C4-2B (cell line): ENCODE measurements around the gene SLAMF9.

ENCODE experiments used
- H3K27ac ChIP-seq: fragments of 450-650 bp; 2 replicates; pipeline ENCODE4 v1.5.1; 2017
- ZFX ChIP-seq: fragments of 450-650 bp; IDR thresholded peaks from 2 replicates; pipeline ENCODE4 v1.6.1; 2017
- TF ChIP-seq, protein P1 (sequence below): fragments of 450-650 bp; conservative IDR thresholded peaks from 2 replicates; pipeline ENCODE4 v1.5.1; 2017; ENCODE audit warnings: mild to moderate bottlenecking

The SLAMF9 gene

DNA sequence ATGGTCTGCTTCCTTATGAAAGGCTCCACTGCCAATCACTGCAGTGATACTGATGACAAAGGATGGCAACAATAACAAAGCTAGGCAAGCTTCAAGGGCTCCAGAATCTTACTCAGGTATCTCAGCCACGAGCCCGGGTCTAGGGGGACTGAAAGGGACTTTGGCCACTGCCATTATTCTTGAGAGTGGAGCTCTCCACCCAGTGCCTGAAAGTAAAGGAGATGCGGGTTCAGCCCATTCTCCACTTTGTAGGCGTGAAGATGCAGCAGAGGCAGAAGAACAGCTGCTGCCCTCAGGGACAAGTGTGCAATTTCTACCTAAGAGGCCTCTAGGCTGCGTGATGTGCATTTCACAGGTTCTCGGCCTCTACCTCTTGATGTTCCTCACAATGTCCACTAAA is 31.4 kb upstream of the SLAMF9 start:
- H3K27ac ChIP-seq: no peak overlapping the region
- TF ChIP-seq, protein P1, sequence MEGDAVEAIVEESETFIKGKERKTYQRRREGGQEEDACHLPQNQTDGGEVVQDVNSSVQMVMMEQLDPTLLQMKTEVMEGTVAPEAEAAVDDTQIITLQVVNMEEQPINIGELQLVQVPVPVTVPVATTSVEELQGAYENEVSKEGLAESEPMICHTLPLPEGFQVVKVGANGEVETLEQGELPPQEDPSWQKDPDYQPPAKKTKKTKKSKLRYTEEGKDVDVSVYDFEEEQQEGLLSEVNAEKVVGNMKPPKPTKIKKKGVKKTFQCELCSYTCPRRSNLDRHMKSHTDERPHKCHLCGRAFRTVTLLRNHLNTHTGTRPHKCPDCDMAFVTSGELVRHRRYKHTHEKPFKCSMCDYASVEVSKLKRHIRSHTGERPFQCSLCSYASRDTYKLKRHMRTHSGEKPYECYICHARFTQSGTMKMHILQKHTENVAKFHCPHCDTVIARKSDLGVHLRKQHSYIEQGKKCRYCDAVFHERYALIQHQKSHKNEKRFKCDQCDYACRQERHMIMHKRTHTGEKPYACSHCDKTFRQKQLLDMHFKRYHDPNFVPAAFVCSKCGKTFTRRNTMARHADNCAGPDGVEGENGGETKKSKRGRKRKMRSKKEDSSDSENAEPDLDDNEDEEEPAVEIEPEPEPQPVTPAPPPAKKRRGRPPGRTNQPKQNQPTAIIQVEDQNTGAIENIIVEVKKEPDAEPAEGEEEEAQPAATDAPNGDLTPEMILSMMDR: no peak
- no peak for TF ChIP-seq ZFX

DNA sequence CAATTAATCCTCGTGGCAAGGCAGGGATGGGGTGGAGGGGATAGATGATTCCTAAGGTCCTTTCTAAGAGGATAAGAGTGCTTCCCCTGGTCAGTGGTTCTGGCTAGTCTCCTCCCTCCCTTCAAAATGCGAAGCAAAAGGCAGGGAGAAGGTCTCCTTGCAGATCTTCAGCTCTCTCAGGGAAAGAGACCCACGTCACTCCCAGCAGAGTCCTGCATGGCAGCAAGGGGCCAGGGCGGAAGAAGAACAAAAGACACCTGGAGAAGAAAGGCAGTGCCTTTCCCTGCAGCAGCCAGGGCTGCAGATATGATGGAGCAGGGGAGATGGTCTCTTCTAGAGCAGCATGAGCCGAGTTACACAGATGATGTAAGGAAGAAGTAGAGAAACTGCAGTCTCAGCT is 29.6 kb upstream of the SLAMF9 start:
- H3K27ac ChIP-seq: no peak overlapping the region

DNA sequence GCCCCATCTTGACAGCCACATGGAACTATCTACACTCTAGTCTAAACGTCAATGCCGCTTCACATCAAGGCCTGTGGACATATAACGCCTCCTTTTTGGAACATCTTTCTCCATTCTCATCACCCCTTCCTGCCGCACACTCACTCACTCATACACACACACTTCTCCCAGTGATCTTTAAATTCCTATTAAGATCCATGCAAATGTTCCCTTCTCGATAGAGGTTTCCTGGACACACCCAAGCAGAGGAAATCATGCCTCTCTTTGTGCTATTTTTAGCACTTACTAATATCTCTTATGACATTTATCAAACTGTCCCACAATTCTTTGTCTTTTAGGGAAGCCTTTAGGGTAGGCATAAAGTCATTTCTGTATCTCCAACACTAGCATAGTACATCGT is 28.2 kb upstream of the SLAMF9 start:
- TF ChIP-seq ZFX: no peak
- TF ChIP-seq, protein P1: no peak
- no peak overlapping the region for H3K27ac ChIP-seq

More for the DNA sequence above, 29.6 kb upstream of the SLAMF9 start:
- TF ChIP-seq, protein P1: no peak
- no peak for TF ChIP-seq ZFX

DNA sequence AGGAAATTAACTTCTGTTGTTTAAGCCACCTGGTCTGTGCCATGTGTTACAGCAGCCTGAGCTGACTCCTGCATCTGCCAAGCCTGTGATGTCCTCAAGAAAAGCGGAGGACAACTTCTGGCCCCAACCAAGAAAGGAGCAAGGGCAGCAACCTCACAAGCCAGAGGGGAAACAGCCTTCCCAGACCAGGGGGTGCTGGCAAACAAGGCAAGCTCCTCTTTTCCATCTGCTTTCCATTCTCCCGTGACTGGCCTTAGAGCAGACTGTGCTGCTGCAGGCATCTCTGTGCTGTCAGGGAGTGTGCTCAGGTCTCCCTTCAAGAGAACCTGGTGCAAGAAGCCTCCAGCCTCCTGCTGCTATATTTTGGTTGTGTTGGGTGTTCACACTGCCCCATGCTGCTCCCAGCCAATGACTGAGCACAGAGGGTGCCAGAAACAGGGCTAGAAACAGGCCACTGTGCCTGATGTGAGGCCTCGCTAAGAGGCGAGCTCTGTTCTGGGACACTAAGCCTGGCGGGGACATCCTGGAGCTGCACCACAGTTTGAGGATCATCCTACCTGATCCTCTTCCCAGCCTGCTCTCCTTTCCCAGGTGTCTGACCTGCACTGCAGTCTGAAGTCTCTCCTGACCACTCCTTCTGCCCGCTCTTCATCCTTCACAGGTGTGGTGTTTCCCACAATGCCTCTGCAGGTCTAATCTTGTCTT is 27.5 kb upstream of the SLAMF9 start:
- no peak for TF ChIP-seq ZFX
- TF ChIP-seq, protein P1: no peak
- no peak overlapping the region for H3K27ac ChIP-seq

DNA sequence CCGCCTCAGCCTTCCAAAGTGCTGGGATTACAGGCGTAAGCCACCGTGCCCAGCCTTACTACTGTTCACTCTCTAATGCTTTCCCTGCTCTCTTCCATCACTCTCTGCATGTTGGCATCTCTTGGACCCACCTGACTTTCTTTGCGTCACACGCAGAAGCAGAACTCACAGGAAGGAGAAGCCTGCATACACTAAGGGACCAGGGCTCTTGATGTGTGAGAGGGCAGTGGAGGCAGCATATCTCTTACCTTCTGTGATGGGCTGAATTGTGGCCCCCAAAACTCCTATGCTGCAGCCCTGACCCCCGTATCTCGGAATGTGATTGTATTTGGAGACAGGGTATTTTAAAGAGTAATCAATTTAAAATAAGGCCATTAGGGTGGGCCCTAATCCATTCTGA is 26.7 kb upstream of the SLAMF9 start:
- H3K27ac ChIP-seq: no peak overlapping the region
- TF ChIP-seq, protein P1: no peak
- no peak for TF ChIP-seq ZFX

DNA sequence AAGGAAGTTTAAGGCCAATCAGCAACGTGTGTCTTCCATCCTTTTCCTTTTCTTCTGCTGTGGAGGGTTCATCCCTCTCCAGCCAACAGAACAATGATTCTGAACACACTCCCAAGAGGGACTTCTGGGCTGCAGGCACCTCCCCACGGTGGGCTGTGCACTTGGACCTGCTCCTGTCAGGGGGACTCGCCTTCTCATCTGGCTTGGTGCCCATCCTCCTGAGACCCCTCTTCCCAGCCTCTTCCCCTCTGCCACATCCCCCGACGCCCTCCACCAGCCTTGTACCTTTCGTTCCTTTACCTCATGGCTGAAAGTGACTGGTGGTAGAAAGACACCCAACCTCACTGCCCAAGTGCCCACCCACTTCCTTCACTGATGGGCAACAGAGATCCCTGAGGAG is 26.0 kb upstream of the SLAMF9 start:
- no peak overlapping the region for H3K27ac ChIP-seq
- no peak for TF ChIP-seq ZFX
- TF ChIP-seq, protein P1: no peak

DNA sequence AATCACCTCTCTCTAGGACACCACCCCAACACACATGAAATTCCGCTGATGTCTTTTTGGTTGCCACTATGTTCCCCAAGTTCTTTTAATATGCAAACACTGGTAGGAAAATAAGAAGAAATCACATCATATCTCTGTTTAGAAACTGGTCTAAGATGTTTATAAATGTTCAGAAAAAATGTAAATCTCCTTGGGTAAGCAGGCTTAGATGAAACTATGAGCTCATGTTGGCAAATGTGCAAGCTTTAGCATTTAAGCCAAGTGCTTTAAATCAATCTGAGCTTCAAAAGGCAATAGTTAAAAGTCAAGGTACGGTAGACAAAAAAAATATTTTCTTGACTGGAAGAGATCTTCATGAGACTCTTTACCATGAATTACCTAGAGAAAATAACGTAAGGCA is 25.2 kb upstream of the SLAMF9 start:
- TF ChIP-seq, protein P1: no peak
- TF ChIP-seq ZFX: no peak
- H3K27ac ChIP-seq: no peak overlapping the region
